ENCODE measurements around the gene CSF2.
"Not testable (repeated sequence)": the region's sequence is repeated elsewhere in the genome, so short reads cannot be mapped to it uniquely, and the experiment has no call there.

The CSF2 gene

DNA sequence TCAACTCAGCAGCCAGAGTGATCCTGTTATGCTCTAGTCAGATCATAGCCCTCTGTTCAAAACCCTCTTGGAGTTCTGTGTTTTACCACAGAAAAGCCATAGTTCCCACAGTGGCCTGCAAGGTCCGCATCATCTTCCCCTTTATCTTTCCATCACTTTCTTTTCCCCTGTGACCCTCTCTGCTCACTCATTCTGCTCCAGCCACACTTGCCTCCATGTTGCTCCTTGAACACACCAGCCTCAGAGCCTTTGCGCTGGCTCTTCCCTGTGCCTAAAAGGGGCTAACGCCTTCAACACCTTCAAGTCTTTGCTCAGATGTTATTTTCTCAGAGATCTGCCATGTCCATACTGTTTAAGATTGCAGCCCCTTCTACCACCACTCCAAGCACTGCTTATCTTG, 26.3 kb downstream of the CSF2 start:
- H3K4me3 Mint-ChIP-seq = peak overlapping the region; percentile 26
- peaks cover 87% of the 10 kb centered on the region for H3K4me1 Mint-ChIP-seq
- H3K27ac Mint-ChIP-seq = peak overlapping the region; percentile 95
- no peaks in the 10 kb centered on the region for H3K36me3 Mint-ChIP-seq
- ATAC-seq = no peak
- no peaks in the 10 kb centered on the region for H3K27me3 Mint-ChIP-seq
- H3K9me3 Mint-ChIP-seq = no peaks in the 10 kb centered on the region

DNA sequence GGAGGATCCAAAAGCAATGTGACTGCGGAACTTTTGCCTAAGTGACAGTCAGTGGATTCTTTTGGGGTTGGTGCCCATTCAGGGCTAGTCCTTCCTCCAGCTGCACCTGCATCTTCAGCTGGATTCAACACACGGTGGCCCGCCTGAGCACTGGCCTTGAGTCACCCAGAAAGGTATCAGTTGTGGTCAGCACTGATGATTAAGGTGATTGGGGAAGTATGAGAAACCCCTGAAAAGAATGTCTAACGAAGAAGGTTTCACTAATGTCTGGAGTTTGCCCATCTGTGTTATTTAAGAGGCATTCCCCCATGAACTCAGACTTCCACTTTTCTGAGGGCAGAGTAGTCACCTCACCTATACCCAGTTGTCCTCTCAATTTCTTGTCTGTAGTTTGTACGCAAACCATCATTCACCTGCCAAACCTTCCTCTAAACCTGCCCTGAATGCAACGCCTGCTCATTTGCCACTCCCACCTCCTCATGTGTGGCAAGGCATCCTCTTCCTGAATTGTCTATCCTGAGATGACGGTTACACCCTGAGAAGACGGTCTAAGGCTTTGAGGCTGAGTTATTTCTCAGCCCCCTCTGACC, 27.2 kb downstream of the CSF2 start:
- peak; percentile 66 for ATAC-seq
- peak overlapping the region; percentile 95 for H3K27ac Mint-ChIP-seq
- H3K9me3 Mint-ChIP-seq = no peaks in the 10 kb centered on the region
- H3K27me3 Mint-ChIP-seq = no peaks in the 10 kb centered on the region
- H3K4me3 Mint-ChIP-seq = peak overlapping the region; percentile 5
- no peaks in the 10 kb centered on the region for H3K36me3 Mint-ChIP-seq
- H3K4me1 Mint-ChIP-seq = peaks cover 86% of the 10 kb centered on the region

DNA sequence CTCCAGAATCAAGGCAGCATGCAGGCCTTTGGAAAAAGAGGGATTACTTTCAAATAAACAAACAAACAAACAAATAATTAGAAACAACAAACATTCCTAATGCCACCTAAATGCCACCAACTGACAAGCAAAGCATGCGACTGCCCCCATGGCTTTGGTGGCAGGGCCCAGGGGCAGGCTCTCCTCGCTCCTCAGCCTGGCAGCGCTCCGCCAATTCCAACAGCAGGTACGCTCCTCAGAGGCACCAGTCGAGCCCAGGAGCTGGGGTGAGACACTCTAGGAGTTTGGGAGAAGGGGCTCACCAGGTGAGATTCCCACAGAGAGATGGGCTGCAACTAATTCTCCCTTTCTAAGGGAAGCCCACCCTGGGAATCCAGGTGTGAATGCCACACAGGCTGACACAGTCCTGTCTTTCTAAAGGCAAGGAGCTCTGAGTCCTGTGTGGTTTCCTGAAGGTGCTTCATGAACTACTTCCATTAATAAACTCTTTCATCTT, 27.8 kb downstream of the CSF2 start:
- Mint-ChIP-seq H3K9me3 (no peaks in the 10 kb centered on the region), H3K4me3 (peak overlapping the region; percentile 5)

DNA sequence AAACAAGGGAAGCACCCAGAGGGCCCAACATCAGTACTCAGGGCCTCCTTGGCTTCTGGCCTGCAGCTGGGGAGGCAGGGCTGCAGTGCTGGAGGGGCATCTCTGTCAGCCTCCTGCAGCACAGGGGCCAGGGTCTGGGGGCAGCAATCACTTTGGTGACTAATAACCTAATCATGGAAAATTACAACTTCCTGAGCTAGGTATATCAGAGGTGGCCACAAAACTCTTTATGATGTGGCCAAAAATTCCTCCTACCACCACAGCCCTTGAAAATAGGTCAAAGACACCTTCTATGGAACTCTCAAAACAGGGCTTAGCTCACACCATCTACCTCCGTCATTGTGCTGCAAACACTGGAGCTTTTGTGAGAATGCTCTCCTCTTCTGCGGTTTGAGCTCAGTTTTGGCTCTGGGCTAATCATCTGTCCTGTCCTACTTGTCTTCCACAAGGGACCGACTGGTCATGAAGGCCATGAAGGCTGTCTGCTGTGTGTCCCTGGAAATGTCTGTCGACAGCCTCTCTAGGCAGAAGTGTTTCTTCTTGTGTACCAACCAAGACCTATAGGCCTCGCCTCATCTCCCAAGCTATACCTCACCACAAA, 28.6 kb downstream of the CSF2 start:
- Mint-ChIP-seq H3K27me3 (no peaks in the 10 kb centered on the region), H3K4me1 (peaks cover 79% of the 10 kb centered on the region), H3K9me3 (no peaks in the 10 kb centered on the region), H3K36me3 (no peaks in the 10 kb centered on the region), H3K4me3 (peak overlapping the region; percentile 25), H3K27ac (peak overlapping the region; percentile 95)
- ATAC-seq = peak; percentile 40

More for the DNA sequence above, 27.8 kb downstream of the CSF2 start:
- Mint-ChIP-seq H3K4me1 (peaks cover 79% of the 10 kb centered on the region), H3K27me3 (no peaks in the 10 kb centered on the region), H3K36me3 (no peaks in the 10 kb centered on the region), H3K27ac (peak overlapping the region; percentile 95)
- no peak for ATAC-seq

DNA sequence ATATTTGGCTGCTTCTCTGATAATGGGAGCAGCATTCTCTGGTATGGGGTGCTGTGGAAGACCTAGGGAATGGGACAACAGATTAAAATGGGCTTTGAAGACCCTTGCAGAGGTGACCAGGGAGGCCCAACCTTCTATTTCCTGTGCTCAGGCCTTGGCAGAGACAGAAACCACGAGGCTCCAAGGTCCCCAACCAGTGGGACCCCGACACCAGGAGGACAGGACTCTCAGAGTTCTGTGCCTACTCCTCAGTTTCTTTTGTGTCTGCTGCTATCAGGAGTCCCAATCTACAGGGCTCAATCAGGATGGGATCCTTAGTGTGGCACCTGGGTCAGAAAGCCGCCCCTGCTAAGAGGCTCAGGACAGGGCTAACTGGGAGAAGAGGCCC, 29.3 kb downstream of the CSF2 start:
- Mint-ChIP-seq H3K27me3 (no peaks in the 10 kb centered on the region), H3K4me3 (no peak overlapping the region), H3K27ac (peak overlapping the region; percentile 95), H3K36me3 (no peaks in the 10 kb centered on the region), H3K9me3 (no peaks in the 10 kb centered on the region), H3K4me1 (peaks cover 85% of the 10 kb centered on the region)
- ATAC-seq = no peak

DNA sequence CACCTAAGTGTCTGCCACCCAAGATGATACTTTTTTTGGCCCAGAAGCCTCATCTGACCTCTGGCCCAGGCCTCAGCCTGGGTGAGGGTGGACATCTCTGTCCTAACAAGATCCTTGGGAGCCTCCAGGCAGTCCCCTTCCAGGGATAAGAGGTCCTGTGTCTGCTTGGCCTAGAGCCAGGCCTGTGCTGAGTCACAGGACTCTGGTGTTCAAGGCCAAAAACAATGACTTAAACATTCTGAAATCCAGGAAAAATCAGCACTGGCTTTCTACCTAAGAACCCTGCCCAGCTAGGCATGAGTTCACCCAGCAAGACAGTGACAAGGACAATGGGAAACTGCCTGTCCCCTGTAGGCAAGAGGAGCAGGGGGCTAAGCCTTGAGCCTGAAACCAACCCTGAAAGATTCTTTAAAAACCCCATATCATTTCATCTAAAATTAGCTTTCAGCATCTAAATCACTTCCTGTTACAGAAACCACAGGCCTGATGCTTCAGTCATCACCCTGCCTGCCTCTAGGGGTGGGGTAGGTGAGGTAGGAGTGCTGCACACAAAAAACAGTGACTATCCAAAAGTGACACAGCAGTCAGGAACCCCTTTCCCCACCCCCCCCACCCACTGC, 29.9 kb downstream of the CSF2 start:
- H3K27me3 Mint-ChIP-seq = no peaks in the 10 kb centered on the region
- H3K27ac Mint-ChIP-seq = peak overlapping the region; percentile 95
- no peaks in the 10 kb centered on the region for H3K36me3 Mint-ChIP-seq
- peak overlapping the region; percentile 13 for H3K4me3 Mint-ChIP-seq
- peaks cover 85% of the 10 kb centered on the region for H3K4me1 Mint-ChIP-seq
- no peaks in the 10 kb centered on the region for H3K9me3 Mint-ChIP-seq
- ATAC-seq = peak; percentile 76

DNA sequence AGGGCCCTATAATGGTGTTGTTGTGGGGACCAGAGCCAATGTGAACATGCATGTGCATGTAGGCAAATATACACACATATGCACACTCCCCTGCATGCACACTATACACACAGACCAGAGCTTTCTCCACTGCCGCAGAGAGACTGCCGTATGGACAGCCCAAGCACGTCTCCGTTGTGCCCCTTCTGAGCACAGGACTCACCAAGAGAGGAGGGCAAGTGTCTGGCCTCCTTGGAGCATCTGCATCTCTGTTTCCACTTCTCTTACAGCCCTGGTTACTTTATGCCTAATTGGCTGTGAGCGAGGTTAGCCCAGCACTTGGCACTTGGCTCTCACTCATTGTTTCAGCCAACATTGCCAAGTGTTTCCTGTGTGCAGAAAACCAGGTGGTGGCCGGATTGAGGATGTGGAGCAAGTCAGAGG, 30.4 kb downstream of the CSF2 start:
- Mint-ChIP-seq H3K4me3 (peak overlapping the region; percentile 25), H3K27me3 (no peaks in the 10 kb centered on the region), H3K9me3 (no peaks in the 10 kb centered on the region), H3K27ac (peak overlapping the region; percentile 95), H3K36me3 (no peaks in the 10 kb centered on the region), H3K4me1 (peaks cover 80% of the 10 kb centered on the region)
- peak; percentile 0 for ATAC-seq

DNA sequence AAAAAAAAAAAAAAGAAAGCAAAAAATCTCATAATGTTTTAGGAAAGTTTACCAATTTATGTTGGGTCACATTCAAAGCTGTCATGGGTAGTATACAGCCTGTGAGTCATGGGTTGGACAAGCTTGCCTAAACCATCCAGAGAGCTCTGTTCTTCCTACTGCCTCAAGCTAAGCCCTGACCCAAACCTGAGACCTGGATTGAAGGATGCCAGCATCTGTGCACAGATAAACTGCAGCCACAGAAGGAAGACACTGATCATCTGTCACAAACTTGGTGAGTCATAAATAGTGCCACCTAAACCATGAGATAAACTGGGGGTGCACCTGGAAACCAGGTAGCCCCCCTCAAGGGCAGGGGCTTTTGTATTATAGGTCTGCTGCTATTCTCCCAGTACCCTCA, 31.0 kb downstream of the CSF2 start:
- Mint-ChIP-seq H3K27me3 (no peaks in the 10 kb centered on the region), H3K36me3 (no peaks in the 10 kb centered on the region), H3K9me3 (no peaks in the 10 kb centered on the region), H3K4me3 (no peak overlapping the region), H3K4me1 (peaks cover 74% of the 10 kb centered on the region), H3K27ac (peak overlapping the region; percentile 95)
- ATAC-seq = no peak

DNA sequence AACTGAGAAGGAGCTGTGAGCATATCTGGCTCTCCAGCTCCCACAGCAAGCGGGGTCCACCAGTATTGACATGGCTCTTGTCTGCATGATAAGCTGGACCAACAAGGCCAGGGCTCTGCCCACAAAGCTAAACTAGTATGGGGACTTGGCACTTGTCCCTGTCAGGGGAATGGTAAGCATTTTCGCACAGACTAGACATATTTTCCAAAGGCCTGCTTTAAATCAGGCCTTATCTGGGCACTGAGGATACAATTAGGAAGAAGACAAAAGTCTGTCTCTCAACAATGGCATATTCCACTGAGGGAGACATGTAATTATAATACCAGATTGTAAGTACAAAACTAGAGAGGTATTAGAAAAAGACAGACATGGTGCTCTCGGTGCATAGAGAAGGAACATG, 32.1 kb downstream of the CSF2 start:
- Mint-ChIP-seq H3K27me3 (no peaks in the 10 kb centered on the region), H3K4me1 (peaks cover 74% of the 10 kb centered on the region), H3K9me3 (no peaks in the 10 kb centered on the region), H3K36me3 (no peaks in the 10 kb centered on the region), H3K4me3 (no peak overlapping the region), H3K27ac (peak overlapping the region; percentile 95)
- ATAC-seq = no peak

DNA sequence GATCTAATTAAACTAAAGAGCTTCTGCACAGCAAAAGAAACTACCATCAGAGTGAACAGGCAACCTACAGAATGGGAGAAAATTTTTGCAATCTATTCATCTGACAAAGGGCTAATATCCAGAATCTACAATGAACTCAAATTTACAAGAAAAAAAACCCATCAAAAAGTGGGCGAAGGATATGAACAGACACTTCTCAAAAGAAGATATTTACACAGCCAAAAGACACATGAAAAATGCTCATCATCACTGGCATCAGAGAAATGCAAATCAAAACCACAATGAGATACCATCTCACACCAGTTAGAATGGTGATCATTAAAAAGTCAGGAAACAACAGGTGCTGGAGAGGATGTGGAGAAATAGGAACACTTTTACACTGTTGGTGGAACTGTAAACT, 34.9 kb downstream of the CSF2 start:
- H3K4me3 Mint-ChIP-seq, H3K27ac Mint-ChIP-seq, ATAC-seq, H3K36me3 Mint-ChIP-seq, H3K9me3 Mint-ChIP-seq, H3K27me3 Mint-ChIP-seq: not testable (repeated sequence)
- peaks cover 58% of the 10 kb centered on the region for H3K4me1 Mint-ChIP-seq

DNA sequence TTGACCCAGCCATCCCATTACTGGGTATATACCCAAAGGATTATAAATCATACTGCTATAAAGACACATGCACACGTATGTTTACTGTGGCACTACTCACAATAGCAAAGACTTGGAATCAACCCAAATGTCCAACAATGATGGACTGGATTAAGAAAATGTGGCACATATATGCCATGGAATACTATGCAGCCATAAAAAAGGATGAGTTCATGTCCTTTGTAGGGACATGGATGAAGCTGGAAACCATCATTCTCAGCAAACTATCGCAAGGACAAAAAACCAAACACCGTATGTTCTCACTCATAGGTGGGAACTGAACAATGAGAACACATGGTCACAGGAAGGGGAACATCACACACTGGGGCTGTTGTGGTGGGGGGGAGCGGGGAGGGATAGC, 35.4 kb downstream of the CSF2 start:
- not testable (repeated sequence) for H3K27ac Mint-ChIP-seq, H3K9me3 Mint-ChIP-seq, ATAC-seq, H3K4me3 Mint-ChIP-seq, H3K36me3 Mint-ChIP-seq, H3K27me3 Mint-ChIP-seq
- H3K4me1 Mint-ChIP-seq = peaks cover 53% of the 10 kb centered on the region

DNA sequence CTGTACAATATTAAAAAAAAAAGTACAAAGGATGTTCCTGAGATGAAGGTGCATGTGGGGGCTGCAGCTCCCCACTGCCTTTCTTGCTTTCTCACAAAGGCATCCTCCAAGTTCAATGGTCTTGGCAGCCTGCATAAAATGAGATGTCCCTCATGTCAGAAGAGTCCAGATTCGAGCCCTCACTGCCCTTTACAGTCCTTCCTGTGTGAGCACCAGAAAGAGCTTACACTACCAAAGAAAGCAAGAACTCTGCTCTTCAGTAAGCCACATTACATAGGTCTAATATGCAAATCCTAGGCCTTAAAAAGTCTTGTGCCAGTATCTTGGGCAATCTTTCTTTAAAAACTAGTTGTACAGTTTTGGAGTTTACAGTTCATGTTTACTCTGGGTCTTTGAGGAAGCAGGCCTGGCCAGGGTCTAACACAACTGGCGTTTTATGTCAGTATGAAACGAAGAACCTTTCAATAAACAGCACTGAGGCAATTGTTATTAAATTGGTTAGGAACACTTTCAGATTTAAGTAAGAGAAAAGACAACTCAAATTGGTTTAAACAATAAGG, 36.0 kb downstream of the CSF2 start:
- Mint-ChIP-seq H3K27me3 (no peaks in the 10 kb centered on the region), H3K9me3 (no peaks in the 10 kb centered on the region), H3K27ac (peak overlapping the region; percentile 65), H3K4me1 (peaks cover 51% of the 10 kb centered on the region), H3K4me3 (no peak overlapping the region), H3K36me3 (no peaks in the 10 kb centered on the region)
- no peak for ATAC-seq

DNA sequence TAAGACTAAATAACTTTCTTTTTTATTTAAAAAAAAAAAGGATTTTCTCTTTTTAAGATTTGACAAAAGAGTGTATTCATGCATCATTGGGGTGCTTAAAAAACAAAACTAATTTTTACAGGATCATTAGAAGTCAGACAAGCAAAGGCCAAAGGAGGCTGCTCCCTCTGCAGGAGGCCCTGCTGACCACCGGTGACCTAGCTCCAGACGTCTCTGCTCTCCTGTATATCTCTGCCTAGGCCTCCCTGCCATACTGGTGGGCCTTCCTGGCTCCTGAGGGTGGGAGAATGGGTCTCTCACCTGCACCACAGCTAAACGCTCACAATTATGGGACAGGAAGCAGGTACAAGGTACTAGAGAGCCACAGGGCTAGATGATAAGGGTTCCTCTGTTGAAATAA, 36.6 kb downstream of the CSF2 start:
- H3K4me1 Mint-ChIP-seq = peaks cover 51% of the 10 kb centered on the region
- H3K27ac Mint-ChIP-seq = peak overlapping the region; percentile 65
- no peaks in the 10 kb centered on the region for H3K27me3 Mint-ChIP-seq
- no peak for ATAC-seq
- no peaks in the 10 kb centered on the region for H3K9me3 Mint-ChIP-seq
- no peak overlapping the region for H3K4me3 Mint-ChIP-seq
- no peaks in the 10 kb centered on the region for H3K36me3 Mint-ChIP-seq

DNA sequence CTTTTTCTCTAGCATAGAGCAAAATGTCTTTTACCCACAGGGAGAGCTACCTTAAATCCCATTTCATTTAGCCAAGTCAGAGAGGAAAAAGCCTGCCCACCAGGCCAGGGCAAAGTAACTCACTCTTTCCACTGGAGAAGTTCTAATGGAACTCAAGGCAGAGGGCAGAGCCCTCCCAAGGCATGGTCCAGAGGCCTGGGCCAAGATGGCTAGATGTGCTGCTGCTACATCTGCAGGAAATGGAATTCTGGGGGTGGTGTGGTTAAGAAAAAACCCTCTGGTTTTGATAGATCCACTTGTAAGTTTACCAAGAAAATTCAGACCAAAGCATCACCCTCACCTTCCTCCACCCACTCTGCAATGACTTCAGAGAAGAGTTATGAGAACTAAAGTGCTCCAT, 37.3 kb downstream of the CSF2 start:
- Mint-ChIP-seq H3K4me1 (peaks cover 51% of the 10 kb centered on the region), H3K27me3 (no peaks in the 10 kb centered on the region), H3K36me3 (no peaks in the 10 kb centered on the region), H3K27ac (peak overlapping the region; percentile 65), H3K9me3 (no peaks in the 10 kb centered on the region), H3K4me3 (no peak overlapping the region)
- ATAC-seq = no peak

DNA sequence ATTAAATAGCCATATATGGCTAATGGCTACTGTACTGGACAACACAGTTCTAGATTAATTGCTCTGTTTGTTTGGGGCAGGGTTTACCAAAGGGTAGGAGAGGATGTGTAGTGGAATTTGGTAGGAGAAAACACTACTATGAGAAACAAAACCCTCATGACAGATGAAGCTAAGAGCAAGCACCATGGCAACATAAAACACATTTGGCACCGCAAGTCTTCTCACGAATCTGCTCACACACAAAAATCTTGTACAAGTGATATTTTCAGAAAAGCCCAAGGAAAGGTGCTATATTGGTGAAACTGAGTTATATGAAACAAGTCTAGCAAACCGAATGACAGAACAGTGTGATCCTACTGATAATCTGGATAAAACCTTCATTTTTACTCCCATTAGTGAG, 38.5 kb downstream of the CSF2 start:
- no peaks in the 10 kb centered on the region for H3K27me3 Mint-ChIP-seq
- no peak for ATAC-seq
- no peak overlapping the region for H3K27ac Mint-ChIP-seq
- no peak overlapping the region for H3K4me3 Mint-ChIP-seq
- no peaks in the 10 kb centered on the region for H3K36me3 Mint-ChIP-seq
- H3K4me1 Mint-ChIP-seq = peaks cover 50% of the 10 kb centered on the region
- no peaks in the 10 kb centered on the region for H3K9me3 Mint-ChIP-seq
